D721Med (cell line): ENCODE results near the gene PEMT.

ENCODE experiments used
- DNase-seq: peaks from one replicate; pipeline ENCODE4 v3.0.0; 2011; ENCODE audit warnings: low spot score; ENCODE audit not compliant: insufficient read length
- FAIRE-seq: peaks from 2 replicates; lab custom pipeline; 2011; peaks lifted over from hg19 to GRCh38; lab: Jason Lieb, UNC
- CTCF ChIP-seq: IDR thresholded peaks from 2 replicates; pipeline ENCODE4 v1.5.1; 2012; ENCODE audit warnings: mild to moderate bottlenecking, control low read depth; ENCODE audit not compliant: insufficient read depth; ENCODE audit errors: missing control alignments

Gene PEMT

DNA sequence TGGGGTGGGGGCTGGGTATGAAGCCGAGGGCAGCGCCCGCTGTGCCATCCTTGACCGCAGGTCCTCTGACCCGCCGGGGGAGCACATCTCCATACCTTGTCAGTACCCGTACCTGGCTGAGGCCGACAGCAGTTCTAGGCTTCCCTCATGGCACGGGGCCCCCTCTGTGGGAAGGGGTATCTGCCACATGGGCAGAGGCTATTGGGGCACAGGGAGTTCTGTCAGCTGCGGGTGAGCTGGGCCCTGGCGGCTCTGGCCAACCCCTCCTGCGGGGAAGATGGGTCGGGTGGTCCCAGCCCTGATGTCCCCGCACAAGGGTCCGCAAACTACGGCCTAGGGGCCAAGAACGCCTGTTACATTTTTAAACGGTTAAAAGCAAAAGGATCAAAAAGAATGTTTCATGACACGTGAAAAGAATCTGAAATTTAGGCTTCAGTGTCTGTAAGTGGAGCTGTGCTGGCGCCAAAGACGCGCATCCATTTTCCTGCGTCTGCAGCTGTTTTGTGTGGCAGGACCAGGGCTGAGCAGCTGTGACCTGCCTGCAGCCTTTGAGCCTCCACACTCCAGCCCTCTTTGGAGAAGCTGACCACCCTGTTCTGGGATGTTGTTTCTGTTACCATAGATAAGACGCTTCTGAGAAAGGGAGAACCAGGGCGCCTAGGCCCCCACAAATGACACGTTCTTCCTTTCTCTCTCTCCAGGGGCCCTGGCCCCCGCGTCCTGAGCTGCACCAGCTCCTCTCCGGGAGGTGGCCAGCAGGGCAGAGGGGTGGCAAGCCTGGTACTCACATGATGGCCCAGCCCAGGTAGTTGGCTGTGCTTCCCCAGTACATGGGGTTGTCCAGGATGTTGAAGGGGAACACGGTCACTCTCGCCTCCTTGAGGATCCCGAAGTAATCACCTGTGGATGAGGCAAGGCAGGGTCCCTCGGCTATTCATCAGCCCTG is 82.6 kb downstream of the PEMT start:
- DNase-seq (no peak), FAIRE-seq (no peak)
- TF ChIP-seq CTCF, result no peak

DNA sequence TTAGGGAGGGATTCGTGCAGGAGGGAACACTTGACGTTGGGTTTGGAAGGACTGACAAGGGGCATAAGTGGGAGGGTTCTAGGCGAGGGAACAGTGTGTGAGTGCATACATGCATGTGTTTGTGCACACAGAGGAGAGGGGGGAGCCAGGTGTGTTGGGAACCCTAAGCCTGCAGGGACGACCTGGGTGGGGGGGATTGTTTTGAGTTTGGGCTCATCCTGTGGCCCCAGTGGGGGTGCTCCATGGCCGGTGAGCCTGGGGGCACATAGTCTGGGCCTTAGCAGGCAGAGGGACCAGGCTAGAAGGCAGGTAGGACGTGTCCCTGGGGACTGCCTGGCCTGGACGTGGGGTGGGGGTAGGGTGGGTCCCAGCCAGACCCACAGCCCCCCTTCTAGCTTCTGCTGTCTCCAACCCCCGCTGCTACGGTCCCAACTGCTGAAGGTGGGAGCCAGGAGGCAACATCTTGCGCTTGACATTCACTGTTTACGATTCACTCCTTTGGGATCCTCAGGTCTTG is 83.4 kb downstream of the PEMT start:
- no peak for FAIRE-seq
- DNase-seq, result no peak
- TF ChIP-seq CTCF, result no peak

DNA sequence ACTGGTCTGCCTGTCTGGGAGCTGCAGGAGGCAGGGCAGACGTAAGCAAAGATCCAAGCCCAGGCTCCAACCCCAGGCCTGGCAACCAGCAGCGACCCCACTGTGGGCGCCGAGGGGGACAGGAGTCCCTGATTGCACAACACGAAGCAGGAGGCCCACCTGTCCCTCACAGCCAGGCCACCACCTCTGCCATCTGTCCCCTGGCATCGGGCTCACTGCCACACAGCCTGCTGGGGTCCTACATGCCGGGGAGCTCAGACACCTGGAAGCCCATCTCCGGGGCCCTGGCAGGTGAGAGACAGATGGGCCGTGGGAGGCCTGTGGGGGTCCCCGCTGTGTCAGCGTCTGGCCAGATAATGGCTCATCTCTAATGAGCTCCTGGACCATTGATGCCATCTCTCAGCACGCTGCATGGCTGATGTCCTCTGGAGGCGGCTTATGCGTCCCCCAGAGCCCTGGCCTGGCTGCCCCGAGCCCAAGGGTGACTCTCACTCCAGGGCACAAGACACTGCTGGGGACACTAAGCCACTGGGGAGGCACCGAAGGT is 84.0 kb downstream of the PEMT start:
- no peak for FAIRE-seq
- DNase-seq, result no peak
- no peak for TF ChIP-seq CTCF

DNA sequence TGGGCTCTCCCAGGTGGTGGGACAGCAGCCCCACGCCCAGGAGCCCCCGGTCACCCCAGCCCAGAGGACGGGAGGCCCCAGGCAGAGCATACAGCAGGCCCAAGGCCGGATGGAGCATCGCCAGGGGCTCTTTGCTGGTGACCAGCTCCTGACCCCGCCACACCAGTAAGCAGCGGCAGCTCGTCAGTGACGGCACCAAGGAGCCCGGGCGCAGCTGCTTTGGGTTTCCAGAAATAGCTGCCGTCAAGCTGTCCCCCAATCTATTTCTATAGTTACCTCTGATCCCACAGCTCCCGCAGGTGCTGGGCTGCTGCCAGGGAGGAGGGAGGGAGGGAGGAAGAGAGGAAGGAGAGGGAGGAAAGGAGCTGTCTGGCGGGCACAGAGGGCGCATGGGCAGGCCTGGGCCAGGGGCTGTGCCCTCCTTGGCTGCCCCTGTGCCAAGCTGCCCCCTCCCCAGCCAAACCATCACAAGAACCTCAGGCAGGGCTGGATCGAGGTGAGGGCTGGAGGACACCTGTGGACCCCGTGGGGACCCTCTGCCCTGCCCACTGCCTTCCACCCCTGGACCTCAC is 84.5 kb downstream of the PEMT start:
- no peak for FAIRE-seq
- no peak for TF ChIP-seq CTCF
- no peak for DNase-seq

DNA sequence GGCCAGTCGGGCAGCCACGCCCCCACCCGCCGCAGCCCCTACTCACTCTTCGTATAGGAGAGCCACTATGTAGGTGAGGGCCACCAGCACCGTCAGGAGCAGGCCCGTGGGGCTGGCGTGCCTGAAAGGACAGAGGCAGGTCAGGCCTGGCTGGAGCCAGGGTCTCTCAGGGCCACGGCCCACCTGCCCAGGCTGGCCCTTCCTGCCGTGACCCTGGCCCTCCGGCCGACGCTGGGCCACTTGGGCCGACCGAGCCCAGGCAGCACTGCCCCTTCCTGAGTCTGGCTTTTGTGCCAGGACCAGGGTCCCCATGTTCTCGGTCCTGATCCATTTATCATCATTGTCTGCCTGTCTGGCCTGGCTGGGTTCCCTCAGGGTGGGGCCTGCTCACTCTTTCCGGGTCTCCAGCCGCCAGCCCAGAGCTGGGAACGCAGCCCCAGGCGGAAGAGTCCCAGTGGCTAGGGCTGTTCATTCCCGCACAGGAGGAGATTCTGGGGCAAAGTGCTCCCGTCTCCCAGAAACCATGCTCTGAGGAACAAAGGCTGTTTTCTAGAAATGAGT is 85.2 kb downstream of the PEMT start:
- FAIRE-seq, result no peak
- TF ChIP-seq CTCF, result no peak
- DNase-seq, result no peak

DNA sequence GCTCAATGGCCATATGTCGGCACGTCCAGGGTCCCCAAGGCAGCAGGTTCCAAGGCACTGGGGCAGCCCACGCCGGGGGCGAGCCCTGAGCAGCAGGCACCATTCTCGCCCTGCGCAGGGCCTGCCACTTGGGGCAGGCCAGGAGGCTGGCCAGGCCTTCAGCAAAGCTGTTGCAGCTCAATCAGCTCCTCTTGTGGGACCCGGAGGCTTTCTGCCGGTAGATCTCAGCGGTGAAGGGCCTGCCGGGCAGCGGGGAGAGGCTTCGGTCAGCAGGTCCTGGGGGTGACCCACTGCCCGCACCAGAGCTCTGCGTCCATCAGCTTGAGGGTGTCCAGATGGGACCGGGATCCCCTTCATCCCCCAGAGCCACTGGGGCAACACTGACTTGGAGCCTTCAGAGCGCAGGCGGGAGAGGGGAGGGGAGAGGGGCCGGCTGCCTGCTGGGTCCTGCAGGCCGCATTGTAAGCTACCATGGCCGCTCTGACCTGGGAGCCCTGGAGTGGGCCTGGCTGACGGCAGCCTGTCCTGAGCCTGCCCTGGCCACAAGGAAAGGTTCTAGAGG is 85.8 kb downstream of the PEMT start:
- no peak for TF ChIP-seq CTCF
- FAIRE-seq (no peak), DNase-seq (no peak)
